ENCODE results near the gene SCNN1A.

DNA sequence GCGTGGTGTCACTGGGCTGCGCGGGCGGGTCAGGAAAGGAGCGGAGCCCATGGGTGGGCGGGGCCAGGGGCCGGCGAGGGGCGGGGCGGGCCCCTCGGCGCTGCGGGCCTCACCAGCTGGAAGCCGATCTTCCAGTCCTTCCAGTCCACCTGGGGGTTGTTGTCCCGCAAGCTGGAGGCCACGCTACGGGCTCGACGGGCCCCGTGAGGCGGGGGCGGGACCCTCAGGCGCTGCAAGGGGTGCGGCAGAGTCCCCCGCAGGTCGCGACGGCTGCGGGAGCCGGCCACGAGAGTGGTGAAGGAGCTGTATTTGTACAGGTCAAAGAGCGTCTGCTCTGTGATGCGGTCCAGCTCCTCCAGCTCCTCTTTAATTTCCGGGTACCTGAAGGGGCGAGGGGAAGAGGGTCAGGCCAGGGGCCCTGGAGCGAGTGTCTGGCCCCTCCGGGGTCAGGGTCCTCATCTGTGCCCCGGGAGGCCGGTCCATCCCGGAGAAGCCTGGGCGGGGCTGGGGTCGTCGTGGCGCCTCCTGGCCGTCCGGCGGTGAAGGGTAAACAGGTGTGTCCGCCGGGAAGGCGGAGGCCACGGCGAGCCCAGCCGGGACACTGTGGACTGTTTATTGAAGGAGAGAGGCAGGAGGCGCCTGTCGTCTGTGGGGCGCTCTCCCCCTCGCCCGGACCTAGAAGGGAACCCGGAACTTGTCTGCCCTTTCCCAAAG lies 11.9 kb downstream of the SCNN1A start:
- no peak for TF ChIP-seq CTCF (IDR thresholded peaks at IDR 0.05)
- peak in 1 of 2 donors; percentile 75 for TF ChIP-seq POLR2A (IDR thresholded peaks at IDR 0.05)

Measured in adrenal gland (tissue), 5 donors.